H9 (cell line): ENCODE data around the gene FAT3. TPM values are rescaled to one million over a fixed set of nuclear protein-coding genes. Genes with fewer than 3 reads are reported as not detected.

Experiments used
- DNase-seq: peaks from one replicate; pipeline ENCODE4 v3.0.0-alpha.2; 2017
- H2AFZ ChIP-seq: one replicate; pipeline ENCODE4 v1.6.1; 2013; ENCODE audit warnings: mild to moderate bottlenecking, low read length, control low read depth, moderate library complexity
- H2AK5ac ChIP-seq: 2 replicates; pipeline ENCODE4 v1.6.1; 2013; ENCODE audit warnings: low read length, control low read depth, mixed read lengths; ENCODE audit not compliant: insufficient read length
- H2BK120ac ChIP-seq: one replicate; pipeline ENCODE4 v1.6.1; 2013; ENCODE audit warnings: low read depth, mild to moderate bottlenecking, low read length, control low read depth, inconsistent platforms; ENCODE audit not compliant: poor library complexity, severe bottlenecking
- H2BK12ac ChIP-seq: 2 replicates; pipeline ENCODE4 v1.6.1; 2013; ENCODE audit warnings: low read length, control low read depth, mixed read lengths, low read depth; ENCODE audit not compliant: insufficient read length
- H2BK15ac ChIP-seq: 2 replicates; pipeline ENCODE4 v1.6.1; 2013; ENCODE audit warnings: low read depth, low read length, control low read depth
- H2BK20ac ChIP-seq: one replicate; pipeline ENCODE4 v1.6.1; 2013; ENCODE audit warnings: low read depth, mild to moderate bottlenecking, low read length, control low read depth, inconsistent platforms; ENCODE audit not compliant: poor library complexity, severe bottlenecking
- H2BK5ac ChIP-seq: 2 replicates; pipeline ENCODE4 v1.6.1; 2013; ENCODE audit warnings: low read length, control low read depth, mixed read lengths; ENCODE audit not compliant: insufficient read length
- H3K14ac ChIP-seq: 2 replicates; pipeline ENCODE4 v1.6.1; 2013; ENCODE audit warnings: low read length, control low read depth; ENCODE audit not compliant: insufficient read depth
- H3K18ac ChIP-seq: 2 replicates; pipeline ENCODE4 v1.6.1; 2013; ENCODE audit warnings: low read depth, mild to moderate bottlenecking, mixed read lengths, low read length, control low read depth; ENCODE audit not compliant: insufficient read length
- H3K23ac ChIP-seq: 2 replicates; pipeline ENCODE4 v1.6.1; 2013; ENCODE audit warnings: low read length, control low read depth, mixed read lengths, low read depth; ENCODE audit not compliant: insufficient read length
- H3K23me2 ChIP-seq: 2 replicates; pipeline ENCODE4 v1.6.1; 2013; ENCODE audit warnings: low read depth, mild to moderate bottlenecking, mixed read lengths, low read length, control low read depth; ENCODE audit not compliant: insufficient read length, poor library complexity, severe bottlenecking
- H3K27ac ChIP-seq: 2 replicates; pipeline ENCODE4 v1.5.1; 2013; ENCODE audit warnings: low read length, control low read depth, mixed read lengths, low read depth; ENCODE audit not compliant: insufficient read length
- H3K27me3 ChIP-seq: 2 replicates; pipeline ENCODE4 v1.6.1; 2013; ENCODE audit warnings: low read length, control low read depth, inconsistent platforms; ENCODE audit not compliant: insufficient read depth
- H3K4ac ChIP-seq: 2 replicates; pipeline ENCODE4 v1.6.1; 2013; ENCODE audit warnings: low read depth, mild to moderate bottlenecking, control low read depth, inconsistent platforms, low read length, moderate library complexity
- H3K4me1 ChIP-seq: 2 replicates; pipeline ENCODE4 v1.6.1; 2013; ENCODE audit warnings: low read length, control low read depth, inconsistent platforms; ENCODE audit not compliant: insufficient read depth
- H3K4me2 ChIP-seq: 2 replicates; pipeline ENCODE4 v1.6.1; 2013; ENCODE audit warnings: low read length, control low read depth, mixed read lengths; ENCODE audit not compliant: insufficient read length, insufficient read depth
- H3K56ac ChIP-seq: 2 replicates; pipeline ENCODE4 v1.6.1; 2013; ENCODE audit warnings: low read depth, mild to moderate bottlenecking, mixed read lengths, low read length, control low read depth; ENCODE audit not compliant: insufficient read length
- H3K79me1 ChIP-seq: 2 replicates; pipeline ENCODE4 v1.6.1; 2013; ENCODE audit warnings: low read depth, mild to moderate bottlenecking, moderate library complexity, low read length, control low read depth, inconsistent platforms; ENCODE audit not compliant: insufficient read depth, poor library complexity, severe bottlenecking
- H3K79me2 ChIP-seq: 2 replicates; pipeline ENCODE4 v1.6.1; 2013; ENCODE audit warnings: low read length, control low read depth, inconsistent platforms; ENCODE audit not compliant: insufficient read depth
- H3K9ac ChIP-seq: 2 replicates; pipeline ENCODE4 v1.6.1; 2013; ENCODE audit warnings: low read length, control low read depth, mixed read lengths; ENCODE audit not compliant: insufficient read length; ENCODE audit errors: extremely low read depth
- H3K9me3 ChIP-seq: one replicate; pipeline ENCODE4 v1.6.1; 2013; ENCODE audit warnings: low read depth, low read length, inconsistent platforms; ENCODE audit not compliant: control insufficient read depth
- H3T11ph ChIP-seq: one replicate; pipeline ENCODE4 v1.6.1; 2013; ENCODE audit warnings: mild to moderate bottlenecking, low read length, control low read depth, inconsistent platforms
- H4K20me1 ChIP-seq: one replicate; pipeline ENCODE4 v1.6.1; 2013; ENCODE audit not compliant: control insufficient read depth, insufficient read length, insufficient read depth
- H4K5ac ChIP-seq: 2 replicates; pipeline ENCODE4 v1.6.1; 2013; ENCODE audit warnings: low read depth, mild to moderate bottlenecking, mixed read lengths, low read length, control low read depth; ENCODE audit not compliant: insufficient read length
- H4K8ac ChIP-seq: replicated peaks from 2 replicates; pipeline ENCODE4 v1.6.1; 2013; ENCODE audit warnings: low read length, control low read depth, mixed read lengths, low read depth; ENCODE audit not compliant: insufficient read length
- H4K91ac ChIP-seq: 2 replicates; pipeline ENCODE4 v1.6.1; 2013; ENCODE audit warnings: low read depth, mild to moderate bottlenecking, moderate library complexity, mixed read lengths, low read length, control low read depth; ENCODE audit not compliant: insufficient read length
- H3K27ac Mint-ChIP-seq, 3 experiments: 2 replicates in 2 of 3; 3 replicates in 1 of 3; pipeline ENCODE4 v1.8.0; 2020 to 2021; ENCODE audit warnings: mixed read lengths in 3 of 3, mild to moderate bottlenecking in 1 of 3, moderate library complexity in 1 of 3
- H3K27me3 Mint-ChIP-seq: 2 replicates; pipeline ENCODE4 v1.8.0; 2021; ENCODE audit warnings: low read depth, mild to moderate bottlenecking, moderate library complexity, mixed read lengths
- H3K36me3 Mint-ChIP-seq, 3 experiments: 2 replicates in 2 of 3; 3 replicates in 1 of 3; pipeline ENCODE4 v1.8.0; 2020 to 2021; ENCODE audit warnings: low read depth in 3 of 3, mixed read lengths in 3 of 3; ENCODE audit not compliant: insufficient read depth in 1 of 3
- H3K4me1 Mint-ChIP-seq, 2 experiments: 2 replicates each; pipeline ENCODE4 v1.8.0; 2020; ENCODE audit warnings: mixed read lengths in 2 of 2
- H3K4me3 Mint-ChIP-seq, 2 experiments: 2 replicates in 1 of 2; 3 replicates in 1 of 2; pipeline ENCODE4 v1.8.0; 2020 to 2021; ENCODE audit warnings: mild to moderate bottlenecking in 2 of 2, mixed read lengths in 2 of 2, moderate library complexity in 1 of 2
- H3K9me3 Mint-ChIP-seq, 2 experiments: 2 replicates in 1 of 2; 3 replicates in 1 of 2; pipeline ENCODE4 v1.8.0; 2020; ENCODE audit warnings: mild to moderate bottlenecking in 2 of 2, mixed read lengths in 2 of 2, moderate library complexity in 1 of 2
- CTCF ChIP-seq: fragments of 200-600 bp; sonication (generic); conservative IDR thresholded peaks from 3 replicates; pipeline ENCODE4 v1.8.0; 2021; ENCODE audit warnings: antibody characterized with exemption, mild to moderate bottlenecking
- WGBS: extraction: QIAGEN DNeasy Blood & Tissue Kit; methylation state at CpG from one replicate; pipeline ENCODE4 v1.1.7; 2013; ENCODE audit warnings: missing lambda C conversion rate, low lambda C conversion rate, mixed read lengths; ENCODE audit not compliant: insufficient read length; ENCODE audit errors: extremely low coverage; 5-methylcytosine and 5-hydroxymethylcytosine counted together
- total RNA-seq: library from RNA; stranded (reverse); gene quantifications from 2 replicates; pipeline ENCODE4 v1.2.1, GENCODE V29; 2021

The FAT3 gene
- total RNA-seq, 1 experiment from 2014 or later: 19.1 TPM

DNA sequence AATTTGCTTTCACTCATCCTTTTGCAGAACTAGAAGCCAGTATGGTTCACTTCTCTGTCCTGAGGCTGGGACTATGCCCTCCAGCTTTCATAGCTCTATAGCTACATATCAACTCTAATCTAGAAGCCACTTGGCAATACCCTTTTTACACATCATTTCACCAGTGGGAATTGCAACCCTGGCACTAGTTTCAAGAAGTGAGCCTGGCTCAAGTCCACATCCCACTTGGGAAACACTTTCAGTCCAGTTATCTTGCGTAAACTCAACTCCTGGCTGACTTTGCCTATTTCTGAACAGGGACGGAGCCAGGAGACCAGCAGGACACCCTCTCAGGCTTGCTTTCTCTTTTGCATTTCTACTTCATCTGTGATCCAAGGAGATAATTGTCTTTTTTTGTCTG is 19.9 kb upstream of the FAT3 start:
- Histone ChIP-seq H2AK5ac (no peak overlapping the region), H2BK120ac (no peak overlapping the region), H3K79me2 (no peaks in the 10 kb centered on the region), H2BK12ac (no peak overlapping the region), H4K5ac (no peak overlapping the region), H3K27ac (no peak overlapping the region), H4K8ac (no peak overlapping the region), H3K4me2 (no peak overlapping the region), H3K27me3 (no peaks in the 10 kb centered on the region), H3K4ac (no peak overlapping the region), H3K9ac (no peak overlapping the region), H3K18ac (no peak overlapping the region), H2BK5ac (no peak overlapping the region), H2AFZ (no peak overlapping the region), H3K23ac (no peak overlapping the region), H3K9me3 (no peaks in the 10 kb centered on the region), H3K56ac (no peak overlapping the region), H3K23me2 (no peaks in the 10 kb centered on the region), H3T11ph (no peak overlapping the region), H4K91ac (no peak overlapping the region), H3K4me1 (no peaks in the 10 kb centered on the region), H3K14ac (no peak overlapping the region), H2BK20ac (no peak overlapping the region), H4K20me1 (no peaks in the 10 kb centered on the region), H3K79me1 (no peaks in the 10 kb centered on the region), H2BK15ac (no peak overlapping the region)
- DNase-seq: no peak
- no CpG with 5 or more reads among the region's 2 CpGs for WGBS
- Mint-ChIP-seq H3K36me3 (peaks cover 0 to 8% (median 0%) of the 10 kb centered on the region in 3 experiments; a peak in 1 of 7 replicates), H3K27me3 (no peaks in the 10 kb centered on the region), H3K27ac (no peak overlapping the region), H3K4me1 (peaks cover 7 to 18% of the 10 kb centered on the region in 2 experiments), H3K4me3 (no peak overlapping the region; a peak in 1 of 5 replicates), H3K9me3 (peaks cover 0 to 3% of the 10 kb centered on the region in 2 experiments; a peak in 3 of 5 replicates)
- TF ChIP-seq CTCF: no peak
